GM21723 (cell line): ENCODE measurements around the gene SPTBN4.
"Not testable (repeated sequence)": the region's sequence is repeated elsewhere in the genome, so short reads cannot be mapped to it uniquely, and the experiment has no call there.

Experiments
- ATAC-seq: cut with Tn5 transposase; IDR thresholded peaks from one replicate; pipeline ENCODE4 v1.9.1; 2021; ENCODE audit warnings: mild to moderate bottlenecking, moderate library complexity; ENCODE audit not compliant: unreplicated experiment

Gene SPTBN4

GRCh38 chr19:40438284-40438683, 28.5 kb upstream of the SPTBN4 start:
- ATAC-seq: no peak

GRCh38 chr19:40441719-40442253, 25.0 kb upstream of the SPTBN4 start:
- ATAC-seq: no peak

GRCh38 chr19:40442328-40443130, 24.3 kb upstream of the SPTBN4 start:
- ATAC-seq: no peak

GRCh38 chr19:40443131-40443999, 23.4 kb upstream of the SPTBN4 start:
- ATAC-seq: peak; percentile 63

GRCh38 chr19:40444000-40444824, 22.6 kb upstream of the SPTBN4 start, which contains the start of gene SERTAD3:
TSS of gene SERTAD3 (minus strand) at chr19:40444335. CDS start at chr19:40442080, 2,255 bp downstream.
- peak; percentile 65 for ATAC-seq

GRCh38 chr19:40444825-40445312, 21.9 kb upstream of the SPTBN4 start:
- ATAC-seq: no peak

- no peak for ATAC-seq
These were observed 21.0 kb upstream of the SPTBN4 start for GRCh38 chr19:40445780-40446262.

- ATAC-seq: no peak
These were observed 20.5 kb upstream of the SPTBN4 start for GRCh38 chr19:40446263-40446784.

- ATAC-seq: no peak
These were observed 17.3 kb upstream of the SPTBN4 start for GRCh38 chr19:40449506-40449905.

- ATAC-seq: no peak
These were observed 16.1 kb upstream of the SPTBN4 start for GRCh38 chr19:40450664-40451063.

GRCh38 chr19:40452016-40452415, 14.8 kb upstream of the SPTBN4 start:
- ATAC-seq: no peak

GRCh38 chr19:40453151-40453735, 13.6 kb upstream of the SPTBN4 start:
- no peak for ATAC-seq

- not testable (repeated sequence) for ATAC-seq
These were observed 12.9 kb upstream of the SPTBN4 start for GRCh38 chr19:40453943-40454342.

- no peak for ATAC-seq
These were observed 9.8 kb upstream of the SPTBN4 start for GRCh38 chr19:40457048-40457447.

GRCh38 chr19:40457953-40458596, 8.7 kb upstream of the SPTBN4 start:
- ATAC-seq: no peak

- no peak for ATAC-seq
These were observed 8.2 kb upstream of the SPTBN4 start for GRCh38 chr19:40458597-40458974.

- ATAC-seq: no peak
These were observed 6.6 kb upstream of the SPTBN4 start for GRCh38 chr19:40460185-40460584.

GRCh38 chr19:40461669-40462221, 5.1 kb upstream of the SPTBN4 start:
- ATAC-seq: no peak

GRCh38 chr19:40463587-40464037, 3.2 kb upstream of the SPTBN4 start:
- not testable (repeated sequence) for ATAC-seq
